ENCODE measurements around the gene ARHGAP21.

ARHGAP21 gene

DNA sequence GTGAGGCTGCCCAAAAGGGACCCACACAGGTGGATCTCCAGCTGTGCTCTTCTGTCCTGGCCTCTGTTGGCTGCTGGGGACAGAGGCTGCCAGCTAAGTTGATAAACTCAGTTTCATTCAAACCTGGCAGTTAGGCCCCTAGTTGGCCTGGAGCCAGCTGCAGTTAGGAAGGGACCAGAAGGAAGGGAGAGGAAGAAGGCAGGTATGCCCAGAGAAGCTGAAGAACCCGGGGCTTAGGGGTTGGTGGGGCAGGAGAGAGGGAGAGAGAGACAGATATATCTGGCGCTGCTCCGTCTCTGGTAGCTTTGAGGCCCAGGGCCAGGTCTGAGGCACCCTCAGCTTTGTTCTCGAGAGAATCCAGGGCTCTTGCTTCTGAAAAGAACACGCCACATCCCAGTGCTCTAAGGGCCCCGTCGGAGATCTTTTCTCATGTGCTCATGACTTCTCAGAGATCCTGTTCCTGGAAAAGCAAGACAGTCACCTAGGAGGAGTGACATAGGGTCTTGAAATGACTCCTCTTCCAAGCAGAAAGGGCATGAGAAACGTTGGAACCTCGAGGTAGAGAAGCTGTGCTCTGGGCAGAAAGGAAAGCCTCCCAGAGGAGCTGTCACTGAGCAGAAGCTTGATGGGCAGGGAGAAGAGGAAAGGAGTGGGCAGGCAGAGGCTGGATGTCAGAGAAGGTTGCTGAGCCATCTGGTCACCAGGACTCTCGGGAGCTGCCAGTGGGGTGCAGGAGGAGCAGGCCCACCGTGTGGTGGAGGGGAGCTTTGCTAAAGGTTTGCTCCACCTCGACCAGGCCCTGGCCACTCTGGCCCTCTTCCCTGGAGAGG is 153.6 kb downstream of the ARHGAP21 start:
- DNase-seq: no peak

GRCh38 chr10:24569330-24569796 is 154.3 kb downstream of the ARHGAP21 start:
- DNase-seq: no peak

DNA sequence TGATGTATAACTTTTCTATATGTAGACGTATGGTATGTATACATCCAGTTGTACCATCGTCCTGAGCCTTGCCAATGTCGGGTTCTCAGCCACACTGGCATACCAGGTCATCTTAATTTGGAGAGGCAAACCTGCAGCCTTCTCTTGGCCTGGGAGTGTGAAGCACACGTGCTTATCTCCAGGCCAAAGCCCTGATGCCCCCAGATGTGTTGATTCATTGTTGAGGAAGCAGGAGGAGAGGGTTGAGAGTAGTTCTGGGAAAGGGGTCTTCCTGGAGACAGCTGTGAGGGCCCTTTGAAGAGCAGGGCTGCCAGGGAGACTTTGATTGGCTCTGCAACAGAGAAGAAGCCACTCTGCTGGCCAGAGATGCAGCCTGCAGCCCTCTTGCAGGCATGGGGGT is 155.6 kb downstream of the ARHGAP21 start:
- no peak for DNase-seq

DNA sequence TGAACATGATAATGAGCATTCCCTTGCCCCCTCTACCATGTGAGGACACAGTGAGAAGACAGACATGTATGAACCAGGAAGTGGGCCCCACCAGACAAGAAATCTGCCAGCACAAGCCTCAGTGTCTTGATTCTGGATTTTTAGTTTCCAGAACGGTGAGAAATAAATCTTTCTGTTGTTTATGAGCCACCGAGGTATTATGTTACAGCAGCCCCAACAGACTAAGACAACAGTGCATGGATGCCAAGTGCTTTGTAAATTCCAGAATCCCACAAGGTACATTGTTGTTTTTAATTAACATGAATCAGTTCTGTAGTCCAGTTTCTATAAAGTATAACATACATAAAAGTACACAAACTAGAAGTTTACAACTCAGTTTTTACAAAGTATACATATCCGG is 162.2 kb downstream of the ARHGAP21 start:
- DNase-seq: no peak

GRCh38 chr10:24556750-24557742 is 166.6 kb downstream of the ARHGAP21 start:
- DNase-seq: no peak

DNA sequence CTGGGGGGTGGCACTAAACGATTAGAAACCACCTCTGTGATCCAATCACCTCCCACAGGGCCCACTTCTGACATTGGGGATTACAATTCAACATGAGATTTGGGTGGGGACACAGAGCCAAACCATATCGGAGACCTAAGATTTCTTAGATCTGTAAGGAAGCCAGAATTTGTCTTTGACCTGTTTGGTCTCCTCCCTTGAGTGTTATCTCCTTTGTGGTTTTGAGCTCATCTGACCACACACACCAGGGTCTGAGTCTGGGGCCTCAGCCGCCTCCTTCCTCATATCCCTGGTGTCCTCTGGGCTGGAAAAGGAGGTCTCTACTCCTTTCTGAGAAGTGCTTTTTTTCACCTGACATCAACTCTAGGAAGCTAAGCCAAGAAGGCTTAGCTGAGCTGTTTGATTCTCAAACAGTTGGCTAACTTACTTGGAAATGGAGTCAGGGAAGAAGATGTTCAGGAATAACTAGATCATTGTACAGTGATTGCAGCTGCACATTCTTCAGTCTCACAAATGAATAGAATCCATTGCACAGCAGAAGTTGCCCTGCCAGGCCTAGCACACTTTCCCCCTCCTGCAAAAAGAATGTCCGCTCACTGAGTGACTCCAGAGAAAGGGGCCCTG is 167.4 kb downstream of the ARHGAP21 start:
- no peak for DNase-seq

DNA sequence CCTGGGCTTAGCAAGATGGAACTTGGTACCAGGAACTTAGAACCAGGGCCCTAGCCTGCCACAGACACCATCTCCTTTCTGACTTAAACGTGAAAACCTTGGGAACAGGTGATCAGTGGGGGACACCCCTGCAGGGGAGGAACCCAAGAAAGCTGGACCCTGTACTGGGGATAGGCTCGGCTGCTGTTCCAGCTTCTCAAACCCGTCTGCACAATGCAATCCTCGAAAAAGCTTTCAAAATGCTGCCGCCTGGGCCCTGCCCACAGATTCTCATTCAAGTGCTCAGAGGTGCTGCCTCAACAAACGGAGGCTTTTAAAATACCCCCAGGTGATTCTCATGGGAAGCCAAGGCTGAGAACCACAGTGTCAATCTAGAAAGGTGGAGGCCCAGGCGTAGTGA is 169.7 kb downstream of the ARHGAP21 start:
- no peak for DNase-seq

DNA sequence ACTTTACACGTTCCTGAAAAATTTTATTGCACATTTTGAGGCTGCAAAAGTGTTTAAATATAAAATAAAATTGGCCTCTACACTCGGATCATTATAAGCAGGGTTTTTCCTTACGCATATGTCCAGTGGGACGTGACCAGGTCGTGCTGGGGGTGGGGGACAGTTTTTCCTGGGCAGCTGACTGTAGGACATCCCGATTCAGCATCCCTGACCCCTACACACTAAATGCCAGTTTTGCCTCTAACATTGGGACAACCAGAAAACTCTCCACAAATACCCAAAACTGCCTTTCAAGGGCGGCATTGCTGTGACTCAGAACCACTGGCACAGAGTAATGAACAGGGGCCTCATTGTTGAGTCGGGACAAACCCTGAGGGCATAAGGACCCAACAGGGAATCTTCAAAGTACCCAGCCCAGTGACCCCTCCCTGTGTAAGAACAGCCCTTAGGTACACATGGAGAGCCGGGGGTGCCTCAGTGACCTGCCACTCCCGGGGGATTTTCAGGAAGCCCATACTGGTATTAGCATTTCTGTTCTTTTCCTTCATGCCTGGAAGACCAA is 170.6 kb downstream of the ARHGAP21 start:
- DNase-seq: no peak

DNA sequence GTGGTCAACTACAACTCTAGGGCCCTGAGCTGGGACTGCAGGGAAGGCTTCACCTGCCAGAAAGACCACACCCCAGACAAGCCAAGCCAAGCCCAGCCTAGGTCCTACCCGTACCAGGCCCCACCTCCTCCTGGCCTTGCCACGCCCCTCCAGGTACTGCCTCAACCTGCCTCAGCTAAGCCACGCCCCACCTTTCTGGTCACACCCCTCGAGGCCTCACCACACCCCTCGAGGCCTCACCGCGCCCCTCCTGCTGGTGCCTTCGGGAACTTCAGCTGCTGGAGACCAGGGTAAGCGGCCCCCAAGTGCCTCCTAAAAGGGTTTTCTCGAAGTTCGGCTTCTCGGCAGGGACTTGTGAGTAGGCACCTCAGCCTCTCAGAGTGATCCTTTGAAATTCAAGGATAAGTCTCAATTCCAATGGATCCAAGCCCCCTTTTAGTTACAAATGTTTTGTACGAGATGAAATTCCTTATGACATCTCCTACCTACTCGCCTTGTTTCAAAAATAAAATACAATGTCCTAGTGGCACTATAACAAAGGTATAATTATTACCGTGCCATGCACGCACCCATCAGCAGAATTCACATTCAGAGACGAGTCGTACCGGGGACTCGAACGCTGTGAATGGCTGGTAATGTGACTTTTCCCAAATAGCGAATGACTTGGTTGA is 171.2 kb downstream of the ARHGAP21 start:
- no peak for DNase-seq

GRCh38 chr10:24551161-24551560 is 172.5 kb downstream of the ARHGAP21 start:
- DNase-seq: no peak

DNA sequence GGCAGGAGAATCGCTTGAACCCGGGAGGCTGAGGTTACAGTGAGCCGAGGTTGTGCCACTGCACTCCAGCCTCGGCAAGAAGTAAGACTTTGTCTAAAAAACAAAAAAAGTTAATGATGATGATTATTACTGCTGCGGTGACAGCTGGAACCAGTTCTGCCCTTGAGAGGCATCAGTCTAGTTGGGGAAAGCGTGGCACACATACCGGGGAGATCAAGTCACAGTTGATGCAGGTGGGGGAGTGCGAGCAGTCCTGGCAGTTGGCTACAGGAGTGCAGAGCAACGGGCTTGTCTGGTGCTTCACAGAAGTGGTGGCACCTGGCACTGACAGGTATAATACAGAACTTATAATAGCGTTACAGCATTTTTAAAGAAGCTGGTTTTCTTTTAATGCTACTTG is 173.0 kb downstream of the ARHGAP21 start:
- no peak for DNase-seq

- DNase-seq: no peak
Observed at GRCh38 chr10:24545585-24545984, 178.1 kb downstream of the ARHGAP21 start.

GRCh38 chr10:24544776-24545175 is 178.9 kb downstream of the ARHGAP21 start:
- DNase-seq: no peak

DNA sequence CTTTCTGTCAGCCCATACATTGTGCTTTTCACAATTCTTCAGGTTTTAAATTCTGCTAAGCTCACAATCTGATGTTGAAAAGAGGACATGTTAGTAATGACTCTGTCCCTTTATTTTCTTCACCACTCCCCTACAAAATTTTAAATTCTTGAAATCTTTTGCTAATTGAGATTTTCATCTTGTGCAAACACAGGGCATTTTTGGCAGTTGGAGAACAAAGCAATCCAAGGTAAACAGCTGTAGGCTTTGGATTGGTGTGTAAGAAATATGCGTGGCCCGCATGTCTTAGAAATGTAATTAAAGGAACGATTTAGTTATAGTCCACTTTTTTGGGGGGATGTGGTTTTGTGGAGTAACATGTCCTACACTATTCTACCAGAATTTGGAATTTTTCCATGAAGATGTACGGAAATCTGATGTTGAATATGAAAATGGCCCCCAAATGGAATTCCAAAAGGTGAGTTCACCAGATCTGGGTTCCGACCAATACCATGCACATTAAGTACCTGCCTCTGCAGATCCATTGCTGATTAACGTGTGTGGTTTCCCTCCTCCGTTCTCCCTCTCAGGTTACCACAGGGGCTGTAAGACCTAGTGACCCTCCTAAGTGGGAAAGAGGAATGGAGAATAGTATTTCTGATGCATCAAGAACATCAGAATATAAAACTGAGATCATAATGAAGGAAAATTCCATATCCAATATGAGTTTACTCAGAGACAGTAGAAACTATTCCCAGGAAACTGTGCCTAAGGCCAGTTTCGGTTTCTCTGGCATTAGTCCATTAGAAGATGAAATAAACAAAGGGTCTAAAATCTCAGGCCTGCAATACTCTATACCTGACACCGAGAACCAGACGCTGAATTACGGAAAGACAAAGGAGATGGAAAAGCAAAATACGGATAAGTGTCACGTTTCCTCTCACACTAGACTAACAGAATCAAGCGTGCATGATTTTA is 181.1 kb downstream of the ARHGAP21 start:
- DNase-seq: no peak

DNA sequence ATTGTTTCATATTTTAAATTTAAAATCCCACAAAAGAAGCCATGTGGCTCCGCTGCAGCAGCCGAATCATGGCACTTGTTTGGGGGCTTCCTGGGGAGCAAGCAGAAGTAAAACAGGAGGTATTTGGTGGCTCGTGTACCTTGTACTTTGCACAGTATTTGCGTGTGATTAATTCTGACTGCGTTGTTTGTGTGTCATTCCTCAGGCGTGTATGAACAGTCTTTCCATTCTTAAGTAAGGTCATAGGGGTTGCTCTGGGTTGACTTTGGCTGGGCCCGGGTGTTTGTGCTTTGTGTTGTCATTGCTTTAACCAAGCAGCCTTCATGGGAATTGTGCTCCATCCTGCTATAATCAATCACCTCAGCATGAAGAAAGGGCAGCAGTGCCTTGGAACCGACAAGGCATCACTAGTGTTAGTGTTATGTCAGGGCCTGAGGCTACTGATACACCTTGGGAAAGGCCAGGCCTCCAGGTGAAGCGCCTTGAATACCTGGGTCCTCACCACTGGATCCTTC is 182.4 kb downstream of the ARHGAP21 start:
- no peak for DNase-seq

- DNase-seq: no peak
Observed at GRCh38 chr10:24536636-24537035, 187.1 kb downstream of the ARHGAP21 start.

DNA sequence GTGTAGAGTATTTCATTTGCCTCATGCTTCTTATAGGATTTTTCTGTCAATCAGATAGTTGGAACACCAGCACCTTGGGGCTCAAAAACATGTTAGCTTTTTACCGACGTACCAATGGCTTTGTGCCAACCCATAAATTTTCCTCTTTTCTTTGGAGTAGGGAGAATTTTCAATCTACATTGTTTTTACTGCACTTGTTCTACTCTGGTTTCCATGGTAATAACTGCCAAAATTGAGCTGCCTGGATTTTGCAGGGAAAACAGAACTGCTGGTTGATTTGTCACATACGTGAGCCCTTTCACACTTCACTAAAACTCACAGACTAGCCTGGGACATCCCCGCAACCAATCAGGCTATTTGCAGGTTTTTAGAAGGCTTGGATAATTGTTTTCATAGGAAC is 189.7 kb downstream of the ARHGAP21 start:
- DNase-seq: no peak
